Gastroesophageal sphincter (tissue), 3 donors: ENCODE measurements around the gene POU2AF1.

Experiments used
- CTCF ChIP-seq, 4 experiments: fragments of 200-600 bp in 2 of 4; fragments of 450-650 bp in 2 of 4; sonication (generic) in 1 of 4; IDR thresholded peaks; one replicate each; pipeline ENCODE4 v1.5.1; 2017 to 2019; ENCODE audit warnings: antibody characterized with exemption in 4 of 4, mild to moderate bottlenecking in 2 of 4, moderate library complexity in 2 of 4
- POLR2A ChIP-seq, 2 donors: fragments of 450-650 bp; IDR thresholded peaks; one replicate each; pipeline ENCODE4 v1.6.1; 2017; ENCODE audit warnings: antibody characterized with exemption in 2 of 2, mild to moderate bottlenecking in 2 of 2, moderate library complexity in 1 of 2

GRCh38 chr11:111310723-111311122 lies 68.4 kb downstream of the POU2AF1 start:
- TF ChIP-seq POLR2A (IDR thresholded peaks at IDR 0.05) (no peak), CTCF (IDR thresholded peaks at IDR 0.05) (no peak)
